ENCODE data around the gene WTAP.
"Not testable (repeated sequence)": the region's sequence is repeated elsewhere in the genome, so short reads cannot be mapped to it uniquely, and the experiment has no call there.

The WTAP gene

GRCh38 chr6:159690135-159690534 is 37.2 kb upstream of the WTAP start:
- H3K27me3 Mint-ChIP-seq, DNase-seq, H3K4me3 Mint-ChIP-seq, ATAC-seq, H3K27ac Mint-ChIP-seq, H3K9me3 Mint-ChIP-seq: not testable (repeated sequence)
- Mint-ChIP-seq H3K4me1 (peaks cover 49% of the 10 kb centered on the region), H3K36me3 (ENCODE audit: low read depth) (peaks cover 46% of the 10 kb centered on the region)

- peaks cover 38% of the 10 kb centered on the region for H3K36me3 Mint-ChIP-seq (ENCODE audit: low read depth)
- DNase-seq (no peak), ATAC-seq (no peak)
- H3K4me1 Mint-ChIP-seq: peaks cover 55% of the 10 kb centered on the region
- no peaks in the 10 kb centered on the region for H3K27me3 Mint-ChIP-seq
- H3K9me3 Mint-ChIP-seq: no peaks in the 10 kb centered on the region
- peak overlapping the region; percentile 94 for H3K4me3 Mint-ChIP-seq
- H3K27ac Mint-ChIP-seq: peak overlapping the region; percentile 90
These were observed 36.0 kb upstream of the WTAP start for GRCh38 chr6:159691133-159691962.

GRCh38 chr6:159691963-159692287 is 35.4 kb upstream of the WTAP start:
- Mint-ChIP-seq H3K27ac (peak overlapping the region; percentile 90), H3K4me3 (peak overlapping the region; percentile 94), H3K4me1 (peaks cover 50% of the 10 kb centered on the region), H3K9me3 (no peaks in the 10 kb centered on the region), H3K27me3 (no peaks in the 10 kb centered on the region), H3K36me3 (ENCODE audit: low read depth) (peaks cover 34% of the 10 kb centered on the region)
- ATAC-seq (no peak), DNase-seq (no peak)

GRCh38 chr6:159692303-159693127 is 34.8 kb upstream of the WTAP start:
- Mint-ChIP-seq H3K27me3 (no peaks in the 10 kb centered on the region), H3K27ac (peak overlapping the region; percentile 90), H3K4me3 (peak overlapping the region; percentile 94), H3K4me1 (peaks cover 46% of the 10 kb centered on the region), H3K36me3 (ENCODE audit: low read depth) (peaks cover 28% of the 10 kb centered on the region), H3K9me3 (no peaks in the 10 kb centered on the region)
- peak; percentile 67 for DNase-seq
- ATAC-seq: peak; percentile 41

- ATAC-seq: peak; percentile 81
- H3K27me3 Mint-ChIP-seq: no peaks in the 10 kb centered on the region
These were observed 34.0 kb upstream of the WTAP start, which contains the start of gene SOD2 for GRCh38 chr6:159693128-159693893. Gene SOD2 (minus strand): TSS chr6:159693241. CDS start chr6:159693167, 74 bp downstream.

GRCh38 chr6:159693894-159694545 is 33.3 kb upstream of the WTAP start:
- peaks cover 40% of the 10 kb centered on the region for H3K4me1 Mint-ChIP-seq
- H3K27ac Mint-ChIP-seq: peak overlapping the region; percentile 85
- H3K4me3 Mint-ChIP-seq: peak overlapping the region; percentile 94
- H3K36me3 Mint-ChIP-seq (ENCODE audit: low read depth): peaks cover 19% of the 10 kb centered on the region
- DNase-seq (peak; percentile 35), ATAC-seq (peak; percentile 22)
- H3K27me3 Mint-ChIP-seq: no peaks in the 10 kb centered on the region
- H3K9me3 Mint-ChIP-seq: no peaks in the 10 kb centered on the region

More at GRCh38 chr6:159693128-159693893, 34.0 kb upstream of the WTAP start, which contains the start of gene SOD2:
- peak; percentile 86 for DNase-seq
- Mint-ChIP-seq H3K9me3 (no peaks in the 10 kb centered on the region), H3K4me3 (peak within 1 kb of the TSS; percentile 94), H3K4me1 (peaks cover 44% of the 10 kb centered on the region), H3K36me3 (ENCODE audit: low read depth) (peaks cover 23% of the 10 kb centered on the region), H3K27ac (peak within 1 kb of the TSS; percentile 90)

GRCh38 chr6:159695984-159696383 is 31.3 kb upstream of the WTAP start:
- ATAC-seq: no peak
- Mint-ChIP-seq H3K4me1 (peaks cover 40% of the 10 kb centered on the region), H3K9me3 (no peaks in the 10 kb centered on the region), H3K27ac (no peak overlapping the region), H3K27me3 (no peaks in the 10 kb centered on the region), H3K36me3 (ENCODE audit: low read depth) (peaks cover 11% of the 10 kb centered on the region), H3K4me3 (no peak overlapping the region)
- DNase-seq: no peak

GRCh38 chr6:159700970-159701369 is 26.3 kb upstream of the WTAP start:
- DNase-seq (no peak), ATAC-seq (peak; percentile 9)
- Mint-ChIP-seq H3K27me3 (no peaks in the 10 kb centered on the region), H3K36me3 (ENCODE audit: low read depth) (peaks cover 2% of the 10 kb centered on the region), H3K27ac (peak overlapping the region; percentile 67), H3K4me1 (peaks cover 24% of the 10 kb centered on the region), H3K9me3 (no peaks in the 10 kb centered on the region), H3K4me3 (peak overlapping the region; percentile 18)

- Mint-ChIP-seq H3K4me1 (peaks cover 24% of the 10 kb centered on the region), H3K27me3 (no peaks in the 10 kb centered on the region), H3K9me3 (no peaks in the 10 kb centered on the region), H3K36me3 (ENCODE audit: low read depth) (peaks cover 2% of the 10 kb centered on the region), H3K4me3 (no peak overlapping the region), H3K27ac (peak overlapping the region; percentile 87)
- ATAC-seq (peak; percentile 86), DNase-seq (peak; percentile 24)
These were observed 25.8 kb upstream of the WTAP start for GRCh38 chr6:159701413-159701999.

- H3K36me3 Mint-ChIP-seq (ENCODE audit: low read depth); H3K4me1 Mint-ChIP-seq; ATAC-seq; H3K27me3 Mint-ChIP-seq; DNase-seq; H3K9me3 Mint-ChIP-seq; H3K27ac Mint-ChIP-seq; H3K4me3 Mint-ChIP-seq: not testable (repeated sequence)
These were observed 16.7 kb upstream of the WTAP start for GRCh38 chr6:159710603-159711002.

- ATAC-seq; H3K4me1 Mint-ChIP-seq; DNase-seq; H3K9me3 Mint-ChIP-seq; H3K4me3 Mint-ChIP-seq; H3K36me3 Mint-ChIP-seq (ENCODE audit: low read depth); H3K27ac Mint-ChIP-seq; H3K27me3 Mint-ChIP-seq: not testable (repeated sequence)
These were observed 14.9 kb upstream of the WTAP start for GRCh38 chr6:159712389-159712788.

- no peak overlapping the region for H3K27ac Mint-ChIP-seq
- no peak for ATAC-seq
- no peak for DNase-seq
- H3K4me1 Mint-ChIP-seq: peaks cover 7% of the 10 kb centered on the region
- no peak overlapping the region for H3K4me3 Mint-ChIP-seq
- peaks cover 6% of the 10 kb centered on the region for H3K36me3 Mint-ChIP-seq (ENCODE audit: low read depth)
- no peaks in the 10 kb centered on the region for H3K27me3 Mint-ChIP-seq
- H3K9me3 Mint-ChIP-seq: no peaks in the 10 kb centered on the region
These were observed 13.3 kb upstream of the WTAP start for GRCh38 chr6:159713984-159714383.

GRCh38 chr6:159714404-159714803 is 12.9 kb upstream of the WTAP start:
- Mint-ChIP-seq H3K4me3 (no peak overlapping the region), H3K36me3 (ENCODE audit: low read depth) (peaks cover 4% of the 10 kb centered on the region), H3K27me3 (no peaks in the 10 kb centered on the region), H3K27ac (no peak overlapping the region), H3K9me3 (no peaks in the 10 kb centered on the region), H3K4me1 (peaks cover 7% of the 10 kb centered on the region)
- DNase-seq (no peak), ATAC-seq (no peak)
